ENCODE data around the gene CRK. TPM values are rescaled to one million over a fixed set of nuclear protein-coding genes. Genes with fewer than 3 reads are reported as not detected.
"Not testable (repeated sequence)": the region's sequence is repeated elsewhere in the genome, so short reads cannot be mapped to it uniquely, and the experiment has no call there.

CRK gene
- total and polyA plus RNA-seq, 4 experiments from 2014 or later, result 24.2 to 32.1 (median 27.2) TPM

DNA sequence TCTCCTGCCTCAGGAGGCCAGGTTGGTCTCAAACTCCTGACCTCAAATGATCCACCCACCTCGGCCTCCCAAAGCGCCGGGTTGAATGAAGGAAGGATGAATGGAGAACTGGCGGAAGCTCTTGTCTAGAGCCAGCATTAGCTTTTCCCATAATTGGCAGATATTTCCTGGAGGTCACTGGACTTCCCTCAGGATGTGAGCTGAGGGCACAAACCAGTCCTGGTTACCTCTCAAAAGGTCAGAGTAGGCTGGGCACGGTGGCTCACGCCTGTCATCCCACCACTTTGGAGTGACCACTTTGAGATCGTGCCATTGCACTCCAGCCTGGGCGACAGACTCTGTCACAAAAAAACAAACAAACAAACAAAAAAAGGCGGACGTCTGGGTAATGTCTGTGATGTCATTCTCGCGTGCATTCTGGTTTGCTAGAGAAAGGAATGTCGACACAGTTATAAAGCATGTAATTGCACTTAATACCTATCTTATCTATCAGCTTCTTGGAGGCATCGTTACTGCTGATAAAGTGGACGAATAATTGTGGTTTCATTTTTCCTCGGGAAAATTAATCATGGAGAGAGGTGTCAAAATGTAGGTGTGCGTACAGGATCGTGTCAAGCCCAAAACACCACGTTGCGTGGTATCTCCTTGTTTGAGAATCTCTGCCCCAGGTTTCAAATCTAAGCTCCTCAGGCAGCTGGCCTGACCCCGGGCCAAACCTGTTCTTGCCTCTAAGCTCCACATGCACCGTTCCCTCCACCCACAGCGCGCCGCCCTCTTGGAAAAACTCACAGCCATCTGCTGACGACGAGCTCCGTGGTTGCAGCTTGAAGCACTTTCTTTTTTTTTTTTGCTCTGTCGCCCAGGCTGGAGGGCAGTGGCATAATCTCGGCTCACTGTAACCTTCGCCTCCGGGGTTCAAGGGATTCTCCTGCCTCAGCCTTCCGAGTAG lies 6.4 kb upstream of the CRK start:
- no peaks in the 10 kb centered on the region for H3K9me3 ChIP-seq (ENCODE audit: control insufficient read depth in 1 of 2, low read length in 2 of 2)
- H3K36me3 Mint-ChIP-seq, result peaks cover 0 to 5% of the 10 kb centered on the region in 2 donors
- CTCF ChIA-PET (ENCODE audit: partially characterized antibody), result interaction anchor here (1.0 to 3.0 kb wide), 6 partner anchors 13 to 190 kb away, joined by 3 to 8 read pairs (median 4); partner anchors contain the start of gene INPP5K
- H3K9me3 Mint-ChIP-seq, result peaks cover 0 to 5% (median 0%) of the 10 kb centered on the region in 8 donors
- peak overlapping the region; percentile 77 to 87 (median 82) for H3K4me3 Mint-ChIP-seq
- intact Hi-C loops (cut with micrococcal nuclease), result no loop called here
- peaks cover 22 to 42% (median 30%) of the 10 kb centered on the region in 4 donors for H3K4me1 Mint-ChIP-seq
- H3K4me1 ChIP-seq (ENCODE audit: insufficient read depth, low read length), result peaks cover 38% of the 10 kb centered on the region
- H3K4me3 ChIP-seq (ENCODE audit: low read length in 2 of 2), result no peak overlapping the region
- H3K27ac Mint-ChIP-seq, result peak overlapping the region; percentile 87 to 97 (median 94)
- no peaks in the 10 kb centered on the region for H3K27me3 Mint-ChIP-seq
- no peaks in the 10 kb centered on the region for H3K36me3 ChIP-seq (ENCODE audit: insufficient read depth, low read length)
- no peak overlapping the region for H3K27ac ChIP-seq (ENCODE audit: low read depth, low read length)
- H3K27me3 ChIP-seq (ENCODE audit: insufficient read depth, low read length), result no peaks in the 10 kb centered on the region
- POLR2A ChIA-PET (ENCODE audit: partially characterized antibody), result interaction anchor here (0.9 to 2.5 kb wide), 14 partner anchors 10 to 101 kb away, joined by 3 to 33 read pairs (median 4); partner anchors contain the start of genes INPP5K, MYO1C, PITPNA and YWHAE
- DNase-seq, result peak in 2 of 5 donors; percentile 11 to 50

DNA sequence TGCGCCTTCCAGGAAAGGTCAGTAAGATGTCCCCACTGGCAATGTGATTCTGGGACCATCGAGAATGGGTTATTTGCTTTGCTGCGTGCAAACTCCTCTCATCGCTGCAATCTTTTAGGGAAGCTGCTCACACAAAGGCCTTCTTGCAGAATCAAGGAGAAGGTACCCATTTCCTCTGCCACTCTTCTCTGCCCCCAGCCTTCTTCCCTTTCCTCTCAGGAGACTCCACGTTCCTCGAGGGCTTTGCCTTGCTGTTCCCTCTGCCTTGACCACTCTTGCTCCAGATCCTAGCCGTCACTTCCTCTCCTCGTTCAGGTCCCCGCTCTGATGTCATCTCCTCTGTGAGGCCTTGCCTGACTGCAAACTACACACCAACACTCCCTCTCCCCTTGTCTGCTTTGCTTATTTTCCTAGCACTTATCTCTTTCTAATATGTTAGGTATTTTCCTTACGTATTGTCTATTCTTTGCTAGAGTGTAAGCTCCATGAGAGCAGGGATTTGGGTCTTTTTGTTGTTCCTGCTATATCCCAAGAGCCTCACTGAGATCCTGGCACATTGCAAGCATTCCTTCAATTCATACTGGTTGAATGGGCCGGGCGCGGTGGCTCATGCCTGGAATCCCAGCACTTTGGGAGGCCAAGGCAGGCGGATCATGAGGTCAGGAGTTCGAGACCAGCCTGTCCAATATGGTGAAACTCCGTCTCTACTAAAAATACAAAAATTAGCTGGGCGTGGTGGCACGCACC lies 5.3 kb upstream of the CRK start:
- peaks cover 0 to 5% (median 0%) of the 10 kb centered on the region in 8 donors for H3K9me3 Mint-ChIP-seq
- no peaks in the 10 kb centered on the region for H3K9me3 ChIP-seq (ENCODE audit: control insufficient read depth in 1 of 2, low read length in 2 of 2)
- H3K4me3 ChIP-seq (ENCODE audit: low read length in 2 of 2), result no peak overlapping the region
- peak overlapping the region in 2 of 8 donors; percentile 35 to 36 for H3K4me3 Mint-ChIP-seq
- no peak for DNase-seq
- H3K36me3 ChIP-seq (ENCODE audit: insufficient read depth, low read length), result no peaks in the 10 kb centered on the region
- H3K4me1 ChIP-seq (ENCODE audit: insufficient read depth, low read length), result peaks cover 45% of the 10 kb centered on the region
- intact Hi-C loops (cut with micrococcal nuclease), result no loop called here
- CTCF ChIA-PET (ENCODE audit: partially characterized antibody), result interaction anchor here (1.1 to 3.0 kb wide), 3 partner anchors 55 to 189 kb away, joined by 3 to 7 read pairs (median 3); partner anchors contain the start of gene INPP5K
- H3K4me1 Mint-ChIP-seq, result peaks cover 24 to 51% (median 36%) of the 10 kb centered on the region in 4 donors
- POLR2A ChIA-PET (ENCODE audit: partially characterized antibody), result interaction anchor here (0.9 to 2.3 kb wide), 4 partner anchors 24 to 65 kb away, joined by 3 to 33 read pairs (median 6); partner anchors contain the start of genes INPP5K and YWHAE
- no peaks in the 10 kb centered on the region for H3K27me3 ChIP-seq (ENCODE audit: insufficient read depth, low read length)
- peaks cover 0 to 5% of the 10 kb centered on the region in 2 donors for H3K36me3 Mint-ChIP-seq
- peak overlapping the region in 4 of 7 donors; percentile 3 to 64 (median 40) for H3K27ac Mint-ChIP-seq
- H3K27ac ChIP-seq (ENCODE audit: low read depth, low read length), result no peak overlapping the region
- peaks cover 0 to 2% of the 10 kb centered on the region in 2 donors for H3K27me3 Mint-ChIP-seq

DNA sequence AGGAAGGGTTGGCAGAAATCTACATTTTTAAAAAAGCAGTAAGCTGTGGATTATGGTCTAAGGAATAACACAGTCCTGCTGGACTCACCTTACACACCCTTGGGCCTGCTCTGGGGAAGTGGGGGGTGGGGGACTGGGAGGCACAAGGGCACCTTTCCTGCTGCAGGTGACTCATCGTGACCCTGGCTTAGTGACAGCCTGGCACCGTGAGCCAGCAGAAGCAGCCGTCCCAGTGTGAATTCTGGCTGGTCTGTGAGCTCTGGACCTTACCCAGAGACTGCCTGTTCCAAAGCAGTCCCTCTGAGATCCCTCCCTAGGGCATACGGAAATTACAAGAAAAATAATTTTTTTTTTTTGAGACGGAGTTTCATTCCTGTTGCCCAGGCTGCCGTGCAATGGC lies 4.2 kb upstream of the CRK start:
- POLR2A ChIA-PET (ENCODE audit: partially characterized antibody), result interaction anchor here (0.6 to 1.3 kb wide), 6 partner anchors 16 to 168 kb away, joined by 3 to 8 read pairs (median 4); partner anchors contain the start of genes INPP5K and SLC43A2
- peaks cover 0 to 5% (median 0%) of the 10 kb centered on the region in 8 donors for H3K9me3 Mint-ChIP-seq
- peaks cover 47% of the 10 kb centered on the region for H3K4me1 ChIP-seq (ENCODE audit: insufficient read depth, low read length)
- peaks cover 0 to 5% of the 10 kb centered on the region in 2 donors for H3K36me3 Mint-ChIP-seq
- H3K4me1 Mint-ChIP-seq, result peaks cover 26 to 53% (median 38%) of the 10 kb centered on the region in 4 donors
- peaks cover 0 to 2% of the 10 kb centered on the region in 2 donors for H3K27me3 Mint-ChIP-seq
- H3K27ac ChIP-seq (ENCODE audit: low read depth, low read length), result no peak overlapping the region
- no peak overlapping the region for H3K27ac Mint-ChIP-seq
- DNase-seq, result no peak
- intact Hi-C loops (cut with micrococcal nuclease), result no loop called here
- no peak overlapping the region for H3K4me3 ChIP-seq (ENCODE audit: low read length in 2 of 2)
- H3K27me3 ChIP-seq (ENCODE audit: insufficient read depth, low read length), result no peaks in the 10 kb centered on the region
- H3K9me3 ChIP-seq (ENCODE audit: control insufficient read depth in 1 of 2, low read length in 2 of 2), result no peaks in the 10 kb centered on the region
- H3K36me3 ChIP-seq (ENCODE audit: insufficient read depth, low read length), result no peaks in the 10 kb centered on the region
- H3K4me3 Mint-ChIP-seq, result peak overlapping the region in 1 of 8 donors; percentile 15
- CTCF ChIA-PET (ENCODE audit: partially characterized antibody), result interaction anchor here (1.0 to 1.4 kb wide), 2 partner anchors 56 to 95 kb away, joined by 3 read pairs; partner anchors contain the start of gene INPP5K

DNA sequence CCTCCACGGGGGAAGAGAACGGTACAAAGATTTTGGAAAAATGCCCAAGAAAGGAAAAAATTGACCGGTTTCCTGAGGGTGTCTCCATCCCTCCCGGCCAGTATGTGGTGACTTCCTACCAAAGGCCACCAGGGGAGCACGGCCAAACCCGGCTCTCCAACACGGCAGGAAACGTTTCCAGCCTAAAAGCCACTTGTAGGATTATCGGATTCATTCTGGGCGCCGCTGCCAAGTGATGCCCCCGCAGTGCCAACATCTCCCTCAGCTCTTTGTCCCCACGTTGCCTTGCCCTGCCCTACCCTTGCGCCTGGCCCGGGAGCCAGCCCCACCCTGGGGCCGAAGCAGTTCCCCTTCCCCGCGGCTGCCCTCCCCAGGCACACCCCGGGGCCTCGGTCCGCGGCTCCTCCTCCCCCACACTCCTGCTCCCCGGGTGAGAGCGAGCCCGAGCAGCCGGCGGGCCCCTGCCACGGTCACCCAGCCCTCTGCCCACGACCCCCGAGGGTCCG lies 688 bp downstream of the CRK start:
- Mint-ChIP-seq H3K36me3 (peaks cover 0 to 24% of the 10 kb centered on the region in 2 donors), H3K27me3 (peaks cover 0 to 2% of the 10 kb centered on the region in 2 donors), H3K4me3 (peak overlapping the region; percentile 88 to 96 (median 93)), H3K9me3 (no peaks in the 10 kb centered on the region), H3K27ac (peak overlapping the region; percentile 80 to 96 (median 95)), H3K4me1 (peaks cover 27 to 64% (median 44%) of the 10 kb centered on the region in 4 donors)
- no peaks in the 10 kb centered on the region for H3K36me3 ChIP-seq (ENCODE audit: insufficient read depth, low read length)
- DNase-seq, result peak; percentile 18 to 60 (median 28)
- ChIA-PET POLR2A (ENCODE audit: partially characterized antibody) (interaction anchor here (0.7 to 4.7 kb wide), 10 partner anchors 29 to 194 kb away, joined by 3 to 52 read pairs (median 4); partner anchors contain the start of genes INPP5K, RILP and YWHAE), CTCF (ENCODE audit: partially characterized antibody) (interaction anchor here (0.7 to 1.0 kb wide), 2 partner anchors 60 to 90 kb away, joined by 4 to 6 read pairs; partner anchors contain the start of gene INPP5K)
- H3K27me3 ChIP-seq (ENCODE audit: insufficient read depth, low read length), result no peaks in the 10 kb centered on the region
- intact Hi-C loops (cut with micrococcal nuclease), result loop anchor here (5.0 kb wide), 1 partner anchor 172 kb away; the partner anchor contains the start of gene SLC43A2
- peak overlapping the region; percentile 94 for H3K27ac ChIP-seq (ENCODE audit: low read depth, low read length)
- peaks cover 39% of the 10 kb centered on the region for H3K4me1 ChIP-seq (ENCODE audit: insufficient read depth, low read length)
- no peaks in the 10 kb centered on the region for H3K9me3 ChIP-seq (ENCODE audit: control insufficient read depth in 1 of 2, low read length in 2 of 2)
- peak overlapping the region; percentile 81 to 92 for H3K4me3 ChIP-seq (ENCODE audit: low read length in 2 of 2)

DNA sequence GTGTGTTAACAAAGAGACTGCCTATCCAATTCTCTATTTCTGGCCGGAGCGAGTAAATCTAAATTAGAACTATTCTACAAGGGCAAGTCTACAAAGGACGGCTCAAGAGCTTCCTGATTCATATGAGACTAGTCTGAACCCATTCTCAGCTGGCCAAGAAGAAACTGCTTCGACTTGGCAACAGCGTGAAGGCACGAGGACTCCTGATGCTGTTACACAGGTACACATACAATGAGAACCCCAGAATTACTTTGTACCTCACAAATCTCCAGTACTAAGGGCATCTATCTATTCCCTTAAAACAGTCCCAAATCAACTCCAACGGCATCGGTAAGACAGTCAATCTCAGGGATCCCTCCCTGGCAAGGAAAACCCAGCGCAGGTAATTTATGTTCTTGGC lies 1.5 kb downstream of the CRK start:
- no peak for DNase-seq
- intact Hi-C loops (cut with micrococcal nuclease), result no loop called here

DNA sequence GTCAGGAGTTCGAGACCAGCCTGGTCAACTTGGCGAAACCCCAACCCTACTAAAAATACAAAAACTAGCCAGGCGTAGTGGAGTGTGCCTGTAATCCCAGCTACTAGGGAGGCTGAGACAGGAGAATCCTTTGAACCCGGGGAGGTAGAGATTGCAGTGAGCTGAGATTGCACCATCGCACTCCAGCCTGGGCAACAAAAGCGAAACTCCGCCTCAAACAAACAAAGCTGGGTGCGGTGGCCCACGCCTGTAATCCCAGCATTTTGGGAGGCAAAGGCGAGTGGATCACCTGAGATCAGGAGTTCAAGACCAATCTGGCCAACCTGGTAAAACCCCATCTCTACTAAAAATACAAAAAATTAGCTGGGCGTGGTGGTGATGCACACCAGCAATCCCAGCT lies 2.3 kb downstream of the CRK start:
- H3K27ac ChIP-seq (ENCODE audit: low read depth, low read length); H3K4me3 ChIP-seq (ENCODE audit: low read length in 2 of 2); H3K9me3 ChIP-seq (ENCODE audit: control insufficient read depth in 1 of 2, low read length in 2 of 2); H3K9me3 Mint-ChIP-seq; H3K36me3 ChIP-seq (ENCODE audit: insufficient read depth, low read length); H3K27me3 ChIP-seq (ENCODE audit: insufficient read depth, low read length); intact Hi-C loops (cut with micrococcal nuclease); H3K27me3 Mint-ChIP-seq; DNase-seq: not testable (repeated sequence)
- peaks cover 43% of the 10 kb centered on the region for H3K4me1 ChIP-seq (ENCODE audit: insufficient read depth, low read length)
- Mint-ChIP-seq H3K27ac (peak overlapping the region in 6 of 7 donors; percentile 9 to 80 (median 60)), H3K36me3 (peaks cover 4 to 31% of the 10 kb centered on the region in 2 donors), H3K4me1 (peaks cover 30 to 69% (median 50%) of the 10 kb centered on the region in 4 donors), H3K4me3 (peak overlapping the region; percentile 32 to 77 (median 55))
- ChIA-PET POLR2A (ENCODE audit: partially characterized antibody) (interaction anchor here (4.5 kb wide), 1 partner anchor 63 kb away, joined by 52 read pairs; the partner anchor contains the start of gene INPP5K), CTCF (ENCODE audit: partially characterized antibody) (interaction anchor here (1.2 to 1.6 kb wide), 4 partner anchors 36 to 194 kb away, joined by 3 to 4 read pairs (median 4); no protein-coding TSS in a partner anchor)

More for the DNA sequence above, 1.5 kb downstream of the CRK start:
- Mint-ChIP-seq H3K27ac (peak overlapping the region; percentile 1 to 96 (median 87)), H3K9me3 (no peaks in the 10 kb centered on the region), H3K27me3 (peaks cover 0 to 2% of the 10 kb centered on the region in 2 donors), H3K36me3 (peaks cover 0 to 24% of the 10 kb centered on the region in 2 donors), H3K4me1 (peaks cover 23 to 61% (median 41%) of the 10 kb centered on the region in 4 donors), H3K4me3 (peak overlapping the region; percentile 88 to 96 (median 93))
- H3K36me3 ChIP-seq (ENCODE audit: insufficient read depth, low read length), result no peaks in the 10 kb centered on the region
- H3K27me3 ChIP-seq (ENCODE audit: insufficient read depth, low read length), result no peaks in the 10 kb centered on the region
- no peaks in the 10 kb centered on the region for H3K9me3 ChIP-seq (ENCODE audit: control insufficient read depth in 1 of 2, low read length in 2 of 2)
- H3K4me1 ChIP-seq (ENCODE audit: insufficient read depth, low read length), result peaks cover 34% of the 10 kb centered on the region
- ChIA-PET POLR2A (ENCODE audit: partially characterized antibody) (interaction anchor here (0.6 to 4.7 kb wide), 4 partner anchors 10 to 62 kb away, joined by 3 to 52 read pairs (median 22); partner anchors contain the start of gene INPP5K), CTCF (ENCODE audit: partially characterized antibody) (interaction anchor here (1.2 to 1.6 kb wide), 3 partner anchors 89 to 193 kb away, joined by 3 to 4 read pairs (median 4); no protein-coding TSS in a partner anchor)
- peak overlapping the region; percentile 36 to 92 for H3K4me3 ChIP-seq (ENCODE audit: low read length in 2 of 2)
- H3K27ac ChIP-seq (ENCODE audit: low read depth, low read length), result peak overlapping the region; percentile 94
